ENCODE results near the gene FEZF2.

FEZF2 gene

DNA sequence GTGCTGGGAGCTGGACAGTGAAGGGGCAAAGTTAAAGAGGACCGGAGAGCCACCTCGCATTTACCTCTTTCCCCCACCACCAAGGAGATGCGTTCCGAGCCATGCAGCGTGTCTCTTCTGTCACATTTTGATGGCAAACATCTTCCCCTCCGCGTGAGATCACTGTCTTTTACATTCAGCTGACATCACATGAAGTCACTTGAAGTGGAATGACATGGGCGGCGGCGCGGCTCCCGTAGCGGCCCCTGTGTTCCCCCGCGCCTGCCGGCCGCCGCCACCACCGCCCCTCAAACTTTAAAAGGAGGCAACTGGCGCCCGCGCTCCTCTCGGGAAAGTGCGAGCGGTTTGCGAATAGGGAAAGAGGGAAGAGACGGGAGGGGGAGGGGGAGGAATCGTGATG is at the start of gene FEZF2:
TSS of gene FEZF2 (minus strand) at position 336 of the 400 bp plus-strand sequence. CDS start 682 bp downstream, outside the sequence.
- DNase-seq: no peak

DNA sequence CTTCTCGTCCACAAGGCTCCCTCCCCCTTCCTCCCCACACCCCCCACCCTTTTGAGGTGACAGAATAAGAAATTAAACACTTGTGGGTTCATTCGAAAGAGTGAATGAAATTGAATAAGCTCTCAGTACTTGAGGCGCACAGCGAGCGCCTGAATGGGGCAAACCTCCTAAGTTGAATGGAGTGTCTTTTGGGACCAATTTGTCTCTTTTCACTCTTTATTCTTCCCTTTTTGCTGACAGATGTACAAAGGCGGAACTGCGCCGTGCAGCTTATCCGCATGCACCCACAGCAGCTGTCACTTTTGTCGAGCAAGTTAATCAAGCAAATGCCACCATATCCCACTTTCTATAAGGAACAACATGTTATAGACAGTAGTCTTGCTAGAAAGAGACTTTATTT is 47.9 kb upstream of the FEZF2 start:
- no peak for DNase-seq

DNA sequence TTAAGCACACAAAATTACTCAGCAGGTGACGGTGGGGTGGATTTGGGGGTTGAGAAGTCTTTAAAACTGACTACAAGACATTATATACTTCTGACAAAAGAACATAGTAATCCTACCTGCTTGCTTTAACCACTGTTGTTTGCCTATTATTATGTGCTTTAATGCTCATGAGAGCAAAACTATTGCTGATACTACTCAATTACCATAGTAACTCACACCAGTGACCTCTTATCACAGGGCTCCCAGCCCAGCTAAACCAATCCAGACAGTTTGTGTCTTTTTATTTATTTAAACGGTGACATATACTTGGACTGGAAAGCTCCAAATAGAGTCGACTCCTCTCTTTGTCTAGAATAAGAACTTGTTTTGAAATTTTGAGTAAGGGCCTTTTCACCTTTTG is 42.8 kb upstream of the FEZF2 start:
- no peak for DNase-seq

DNA sequence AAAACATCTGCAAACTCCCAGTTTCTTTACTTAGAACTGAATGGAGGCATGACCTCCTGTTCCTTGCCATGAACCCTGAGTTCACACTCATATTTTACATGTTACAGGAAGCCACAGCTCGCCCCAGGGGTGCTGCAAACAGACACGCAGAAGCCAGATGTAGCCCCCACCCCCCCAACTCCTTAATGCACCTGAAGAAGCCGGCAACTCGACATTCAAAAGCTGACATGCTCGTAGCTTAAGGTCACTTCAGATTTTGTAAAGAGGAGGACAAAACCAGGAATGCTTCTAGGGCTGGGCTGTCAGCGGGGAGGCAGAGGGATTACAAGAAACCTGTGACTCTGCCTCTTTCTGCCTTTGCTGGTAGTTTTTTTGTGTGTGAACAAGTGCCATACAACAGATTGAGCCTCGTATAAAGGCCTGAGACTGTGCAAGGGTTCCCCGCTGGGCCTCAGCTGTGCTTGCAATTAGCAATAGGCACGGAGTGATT is 42.0 kb upstream of the FEZF2 start:
- DNase-seq: no peak

DNA sequence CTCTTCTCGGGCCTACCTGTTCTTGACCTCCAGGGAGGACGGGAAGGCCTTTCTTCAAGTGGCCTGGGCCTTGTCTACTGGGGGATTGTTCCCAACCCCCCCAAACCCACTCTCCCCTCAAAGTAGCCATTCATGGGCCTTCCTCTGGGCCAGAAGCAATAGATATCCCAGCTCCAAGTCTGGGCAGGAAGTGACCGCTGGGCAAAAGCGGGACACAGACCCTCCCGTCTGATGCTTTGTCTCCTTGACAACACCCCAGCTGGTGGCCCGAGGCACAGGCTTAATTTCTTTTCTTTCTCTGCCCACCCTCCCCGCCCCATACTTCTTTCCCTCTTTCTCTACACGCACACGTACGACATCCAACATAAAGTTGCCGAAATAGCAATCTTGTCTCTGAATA is 41.4 kb upstream of the FEZF2 start:
- DNase-seq: no peak

DNA sequence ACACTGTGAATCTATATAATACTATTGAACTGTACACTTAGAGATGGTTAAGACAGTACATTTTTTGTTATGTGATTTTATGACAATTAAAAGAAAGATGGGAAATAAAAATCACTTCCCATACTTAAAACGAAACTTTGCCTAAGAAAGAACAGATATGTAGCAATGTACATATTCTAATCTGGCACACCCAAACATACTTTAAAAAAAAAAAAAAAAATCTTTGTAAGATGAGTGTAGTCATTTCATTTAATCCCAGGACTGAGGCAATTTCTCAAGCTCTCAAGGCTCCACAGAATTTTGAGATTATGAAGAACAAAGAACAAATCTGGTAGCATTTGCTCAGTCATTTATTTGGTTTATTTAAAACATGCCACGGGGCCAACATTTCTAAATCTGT is 40.3 kb upstream of the FEZF2 start:
- DNase-seq: no peak

DNA sequence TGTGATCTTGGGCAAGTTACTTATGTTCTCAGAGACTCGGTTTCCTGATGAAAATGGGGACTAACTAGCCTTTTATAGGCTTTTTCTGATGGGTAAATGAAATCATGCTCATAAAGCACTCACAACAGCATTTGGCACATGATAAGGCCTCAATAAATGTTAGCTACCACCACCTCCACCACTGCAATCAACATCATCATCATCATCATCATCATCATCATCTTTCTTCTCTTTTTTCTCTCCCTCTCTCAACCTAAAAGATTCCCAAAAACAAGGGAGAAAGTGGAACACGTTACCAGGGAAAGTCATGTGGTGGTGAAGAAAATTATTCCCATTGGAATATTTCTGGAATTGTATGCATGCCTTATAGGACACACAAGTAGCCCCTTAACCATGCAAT is 33.6 kb upstream of the FEZF2 start:
- DNase-seq: no peak

DNA sequence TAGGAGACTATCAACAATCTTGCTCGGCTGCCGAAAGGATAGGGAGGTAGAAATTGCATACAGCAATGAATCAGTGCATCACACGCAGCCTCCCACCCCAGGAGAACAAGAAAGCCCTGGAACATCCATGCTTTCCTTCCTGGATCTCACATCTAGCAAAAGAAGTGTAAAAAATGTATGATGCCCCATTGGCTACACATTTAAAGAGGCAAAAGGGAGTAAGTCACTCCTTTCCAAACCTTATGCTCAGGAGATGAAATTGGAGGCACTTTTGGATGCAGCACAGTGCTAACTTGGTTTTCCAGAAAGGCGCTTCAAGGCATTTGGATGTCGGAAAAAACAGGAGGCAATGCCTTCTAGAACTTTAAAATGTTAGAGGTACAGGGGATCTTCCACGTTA is 32.2 kb upstream of the FEZF2 start:
- no peak for DNase-seq

DNA sequence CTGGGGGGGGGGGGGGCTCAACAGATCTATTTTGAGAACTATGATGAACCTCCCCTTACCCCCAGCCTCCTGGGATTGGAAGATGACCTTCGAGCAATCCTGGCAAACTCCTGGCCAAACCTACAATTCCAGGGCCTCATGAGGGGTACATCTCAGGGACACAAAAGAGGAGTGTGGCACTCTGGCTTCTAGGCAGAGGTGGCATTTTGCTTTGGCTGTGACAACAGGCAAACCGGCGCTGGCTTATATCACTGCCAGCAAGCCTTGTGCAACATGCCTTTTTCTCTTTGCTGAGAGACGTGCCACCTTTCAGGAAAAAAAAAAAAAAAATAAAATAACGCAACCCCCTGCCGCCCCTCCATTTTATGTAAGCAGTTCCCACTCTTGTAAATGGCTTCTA is 31.8 kb upstream of the FEZF2 start:
- no peak for DNase-seq

DNA sequence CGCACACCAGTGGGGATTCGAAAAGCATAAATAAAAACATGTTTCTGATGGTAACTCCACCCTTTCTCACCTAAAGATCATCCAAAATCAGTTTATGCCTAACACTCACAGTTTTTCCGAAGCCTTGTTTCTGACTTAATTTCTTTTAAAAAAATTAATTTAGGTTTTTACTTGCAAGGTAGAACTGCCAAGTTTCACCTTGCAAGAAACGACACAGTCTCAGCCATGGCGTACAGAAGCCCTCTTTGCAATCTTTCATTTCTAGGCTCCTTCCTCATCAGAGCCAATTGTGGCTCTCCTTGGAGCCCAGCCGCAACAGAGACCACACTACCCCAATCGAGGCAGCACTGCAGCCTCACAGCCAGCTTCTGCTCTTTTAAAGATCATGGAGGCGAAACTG is 31.0 kb upstream of the FEZF2 start:
- DNase-seq: no peak

DNA sequence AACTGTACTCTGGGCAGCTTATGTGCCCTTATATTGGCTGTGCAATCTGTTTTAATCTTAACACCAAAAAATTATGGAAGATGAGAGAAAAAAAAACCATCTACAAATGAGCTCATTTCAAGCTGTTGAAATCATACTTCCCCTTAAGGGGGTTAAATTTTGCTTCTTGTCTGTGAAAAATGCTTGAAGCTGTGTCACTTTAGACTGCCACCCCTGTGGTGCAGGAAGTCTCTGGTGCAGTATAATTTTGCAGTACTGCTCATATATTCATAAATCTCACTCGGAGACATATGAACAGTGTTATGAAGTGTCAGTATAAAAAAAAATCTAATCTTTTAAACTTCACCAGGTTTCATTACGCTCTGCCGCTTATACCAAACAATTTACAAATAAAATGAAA is 30.4 kb upstream of the FEZF2 start:
- DNase-seq: no peak

DNA sequence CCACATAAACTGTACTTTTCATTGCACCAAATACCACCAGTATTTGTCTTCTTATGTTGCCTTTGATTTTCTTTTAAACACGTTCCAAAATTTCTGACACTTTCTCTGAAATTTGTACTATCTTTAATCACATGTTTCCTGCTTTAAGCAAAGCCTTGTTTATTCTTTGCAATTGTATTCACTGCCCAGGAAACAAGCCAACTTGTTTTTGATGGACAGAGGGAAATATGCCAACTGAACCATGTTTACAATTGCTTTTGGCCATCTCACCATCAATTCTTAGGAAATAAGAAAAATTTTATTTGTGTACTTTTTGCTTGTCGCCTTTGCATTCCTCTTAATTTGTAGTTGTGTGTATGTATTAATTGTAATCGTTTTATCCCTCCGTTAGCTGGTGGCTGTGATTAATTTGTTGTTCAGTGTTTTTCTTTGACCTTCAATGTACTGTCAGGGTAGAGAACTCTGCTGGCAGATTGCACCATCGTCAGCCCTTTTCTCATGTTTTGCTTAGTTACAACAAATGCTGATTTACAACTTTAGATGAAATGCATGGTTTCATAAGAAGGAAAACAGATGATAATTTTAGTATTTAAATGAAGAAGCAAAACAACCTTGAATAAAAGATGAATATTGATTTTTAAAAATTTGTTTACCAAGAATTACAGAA is 19.4 kb upstream of the FEZF2 start:
- DNase-seq: no peak

DNA sequence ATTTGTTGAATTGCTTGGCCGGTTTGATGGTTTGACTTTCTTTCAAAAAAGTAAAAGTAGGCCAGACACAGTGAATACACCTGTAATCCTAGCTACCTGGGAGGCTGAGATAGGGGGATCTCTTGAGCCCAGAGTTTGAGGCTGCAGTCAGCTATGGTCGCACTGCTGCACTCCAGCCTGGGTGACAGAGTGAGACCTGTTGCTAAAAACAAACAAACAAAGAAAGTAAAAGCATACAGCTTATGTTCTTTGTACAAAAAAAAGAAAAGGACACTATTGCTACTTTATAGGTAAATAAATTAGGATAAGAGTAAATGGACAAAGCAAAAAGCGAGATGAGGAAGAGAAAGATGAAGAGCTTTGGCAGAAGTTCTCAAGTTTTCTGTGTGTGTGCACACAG is 13.9 kb upstream of the FEZF2 start:
- no peak for DNase-seq

DNA sequence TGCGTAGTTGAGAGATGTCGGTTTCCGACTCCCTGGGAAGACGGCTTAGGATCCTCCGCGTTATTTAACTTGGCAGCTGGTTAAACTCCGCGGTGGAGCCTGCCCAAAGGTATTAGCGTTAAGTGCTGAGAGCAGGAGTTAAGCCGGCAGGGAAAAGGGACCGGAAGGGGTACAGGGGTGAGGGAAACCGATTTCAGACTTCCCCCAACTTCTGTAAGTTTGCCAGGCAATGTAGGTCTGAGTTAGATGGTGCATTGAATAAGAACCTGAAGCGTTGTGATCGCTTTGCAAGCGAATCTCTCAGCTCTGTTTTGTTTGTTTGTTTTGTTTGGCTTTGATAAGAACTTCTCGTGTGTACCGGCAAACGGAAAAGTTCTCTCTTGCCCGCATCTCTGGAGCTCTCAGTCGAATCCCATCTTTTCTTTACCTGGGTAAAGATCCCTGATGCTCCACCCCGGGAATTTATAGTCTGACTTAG is 6.0 kb upstream of the FEZF2 start:
- DNase-seq: no peak

DNA sequence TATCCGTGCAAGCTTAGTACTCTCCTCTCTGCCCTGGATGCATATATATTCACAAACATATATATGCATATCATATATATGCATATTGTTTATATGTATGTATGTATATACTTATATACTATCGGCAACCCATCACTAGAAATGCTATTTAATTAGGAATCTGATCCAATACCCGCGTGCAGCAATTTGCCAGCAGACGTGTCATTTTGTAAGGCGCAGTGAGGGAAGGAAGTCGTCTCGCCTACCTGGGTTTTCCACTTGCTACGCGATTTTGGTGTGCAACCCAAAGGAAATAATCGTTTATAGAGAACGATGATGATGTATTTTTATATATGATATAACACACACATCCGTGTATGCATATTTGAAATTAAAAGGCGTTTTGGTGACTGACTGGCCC is 5.6 kb upstream of the FEZF2 start:
- no peak for DNase-seq

DNA sequence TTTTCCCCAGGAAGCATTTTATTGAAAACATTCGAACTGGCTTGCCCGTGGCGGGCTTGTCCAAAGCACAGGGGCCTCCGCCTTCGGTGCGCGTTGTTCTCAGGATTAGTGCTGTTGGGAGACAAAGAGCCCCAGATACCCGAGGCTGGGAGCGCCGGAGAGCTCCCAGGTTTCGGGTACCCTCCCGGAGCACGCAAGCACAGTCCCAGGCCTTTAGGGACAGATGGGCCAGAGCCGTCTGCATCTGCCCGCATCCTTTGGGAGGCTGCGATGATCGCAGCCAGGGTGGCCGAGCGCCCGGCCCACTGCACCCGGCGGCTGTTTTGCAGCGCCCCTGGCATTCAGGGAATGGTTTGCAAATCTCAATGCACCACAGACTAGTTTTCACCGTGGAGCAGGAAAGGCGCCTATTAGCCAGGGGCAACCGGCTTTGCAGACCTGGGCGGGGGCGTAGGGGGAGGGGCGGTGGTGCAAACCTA is 5.0 kb upstream of the FEZF2 start:
- no peak for DNase-seq

DNA sequence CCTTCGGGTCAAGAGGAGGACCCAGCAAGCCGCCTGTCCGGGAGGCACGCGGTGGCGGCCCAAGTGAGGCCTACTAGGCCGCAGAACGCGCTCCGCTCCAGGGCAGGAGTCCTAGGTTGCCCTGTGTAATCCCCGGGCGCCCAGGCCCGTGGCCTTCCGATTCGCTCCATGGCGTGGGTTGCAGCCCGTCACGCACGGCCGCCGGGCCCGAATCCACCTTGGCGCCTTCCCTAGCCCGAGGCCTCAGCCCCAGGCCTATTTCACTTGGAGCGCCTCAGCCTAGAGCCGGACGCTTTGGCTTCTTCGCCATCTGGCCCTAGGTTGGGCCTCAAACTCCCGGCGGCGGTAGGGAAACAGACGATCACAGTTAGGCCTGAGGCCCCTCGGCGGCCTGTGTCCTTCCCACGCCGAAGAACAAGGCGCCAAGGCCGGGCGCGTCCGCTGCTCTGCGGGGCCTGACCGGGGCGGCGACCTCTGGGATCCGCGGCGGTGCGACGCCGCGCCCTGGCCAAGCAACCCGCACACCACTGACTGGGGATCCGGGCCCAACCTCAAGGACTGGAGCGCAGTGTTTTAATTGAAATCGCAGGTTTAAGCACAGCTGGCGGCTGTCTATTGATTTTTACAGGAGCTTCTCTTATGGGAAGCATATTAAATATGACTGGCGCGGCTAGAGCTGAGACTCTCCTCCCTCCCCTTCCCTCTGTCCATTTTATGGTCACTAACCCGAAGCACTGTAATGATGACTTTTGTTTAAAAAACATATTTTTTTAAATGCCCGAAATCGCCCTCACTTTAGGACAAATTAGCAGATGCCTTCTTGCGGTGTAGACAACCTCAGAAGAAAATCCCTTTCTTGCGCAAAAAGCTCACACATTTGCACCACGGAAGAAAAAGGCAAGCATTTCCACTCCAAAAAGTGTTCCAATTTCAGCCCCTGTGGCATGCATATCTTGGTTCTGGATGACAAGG is 3.8 kb upstream of the FEZF2 start:
- DNase-seq: no peak

DNA sequence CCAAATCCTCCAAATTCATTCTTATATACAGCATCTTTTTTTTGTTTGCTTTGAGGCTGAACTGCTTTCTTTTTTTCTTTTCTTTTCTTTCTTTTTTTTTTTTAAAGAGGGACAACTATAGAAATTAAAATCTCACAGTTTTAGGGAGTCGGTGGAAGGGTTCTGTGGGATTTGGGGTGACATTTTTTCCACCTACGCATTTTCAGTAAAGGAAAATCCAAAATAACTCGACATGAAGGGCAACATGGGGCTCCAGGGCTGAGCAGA is 3.0 kb upstream of the FEZF2 start:
- no peak for DNase-seq

DNA sequence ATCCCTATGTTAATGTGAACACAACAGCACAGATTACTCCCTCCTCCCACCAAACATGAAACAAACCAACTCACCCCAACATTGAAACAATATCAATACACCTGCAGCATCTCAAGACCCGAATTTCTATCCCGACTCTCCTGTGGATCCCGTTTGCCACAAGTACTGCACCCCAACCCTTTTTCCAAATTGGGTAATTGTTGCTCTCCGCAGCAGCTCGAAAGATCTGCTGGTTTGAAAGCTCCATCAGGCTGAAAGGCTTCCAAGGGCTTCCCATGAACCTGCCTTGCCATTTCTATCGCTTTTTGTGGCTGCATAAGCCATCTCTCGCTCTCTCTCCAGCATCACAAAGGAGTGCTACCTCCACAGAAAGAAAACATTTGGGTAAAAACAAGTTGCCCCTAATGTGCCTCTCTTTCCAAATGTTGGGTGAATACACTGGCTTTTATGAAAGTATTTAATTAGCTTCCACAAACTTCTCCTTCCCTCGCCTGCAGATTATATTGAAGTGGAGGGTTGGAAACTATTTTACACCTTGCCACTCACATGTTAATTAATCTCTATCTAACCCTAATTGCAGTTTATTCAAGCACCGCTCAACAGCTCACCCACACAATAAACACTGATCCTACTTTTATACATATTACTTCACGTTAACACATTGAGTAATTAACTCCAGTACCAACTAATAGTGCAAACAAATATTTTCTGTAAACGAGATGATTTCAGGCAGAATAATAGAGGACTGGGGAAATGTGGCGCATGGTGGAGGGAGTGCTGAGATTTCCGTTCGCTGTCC is 2.5 kb upstream of the FEZF2 start:
- DNase-seq: no peak

DNA sequence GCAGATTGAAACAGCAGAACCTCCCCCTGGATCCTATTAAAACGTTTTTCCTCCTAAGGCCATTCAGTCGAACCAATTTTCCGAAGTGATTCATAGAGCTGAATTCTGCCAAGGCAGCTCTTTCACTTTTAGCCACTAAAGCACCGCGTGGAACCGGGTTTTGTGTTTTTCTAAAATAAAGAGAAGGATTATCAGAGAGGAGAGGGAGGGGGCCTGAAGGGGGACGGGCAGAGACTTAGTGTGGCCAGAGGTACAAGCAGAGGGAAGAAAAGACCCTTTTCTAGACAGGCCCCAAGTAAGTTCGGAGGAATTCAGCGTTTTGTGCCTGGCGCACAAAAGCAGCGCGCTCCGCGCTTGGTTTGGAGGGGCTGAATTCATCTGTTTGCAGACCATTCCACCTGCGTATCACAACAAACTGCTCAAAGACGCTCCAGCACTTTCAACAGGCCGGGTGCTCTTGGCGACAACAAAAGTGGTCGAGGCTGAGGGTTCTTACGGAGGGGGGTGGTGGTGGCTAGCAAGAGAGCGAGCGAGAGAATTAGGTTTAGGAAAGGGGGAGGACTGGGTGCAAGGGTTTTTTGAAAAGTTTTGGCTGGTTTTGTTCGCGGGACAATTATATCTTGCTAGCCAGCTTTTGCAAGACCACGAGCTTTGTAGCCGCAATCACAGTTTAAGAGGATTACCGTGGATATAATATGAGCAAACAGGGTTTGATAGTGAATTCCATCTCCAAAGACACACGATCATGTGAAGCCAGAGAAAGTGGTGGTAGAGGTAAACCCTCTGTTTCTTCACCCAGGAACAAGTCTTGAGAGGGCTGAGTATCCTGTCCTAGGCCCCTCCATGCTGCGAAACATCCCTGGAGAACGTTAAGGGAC is 1.2 kb upstream of the FEZF2 start:
- DNase-seq: no peak

DNA sequence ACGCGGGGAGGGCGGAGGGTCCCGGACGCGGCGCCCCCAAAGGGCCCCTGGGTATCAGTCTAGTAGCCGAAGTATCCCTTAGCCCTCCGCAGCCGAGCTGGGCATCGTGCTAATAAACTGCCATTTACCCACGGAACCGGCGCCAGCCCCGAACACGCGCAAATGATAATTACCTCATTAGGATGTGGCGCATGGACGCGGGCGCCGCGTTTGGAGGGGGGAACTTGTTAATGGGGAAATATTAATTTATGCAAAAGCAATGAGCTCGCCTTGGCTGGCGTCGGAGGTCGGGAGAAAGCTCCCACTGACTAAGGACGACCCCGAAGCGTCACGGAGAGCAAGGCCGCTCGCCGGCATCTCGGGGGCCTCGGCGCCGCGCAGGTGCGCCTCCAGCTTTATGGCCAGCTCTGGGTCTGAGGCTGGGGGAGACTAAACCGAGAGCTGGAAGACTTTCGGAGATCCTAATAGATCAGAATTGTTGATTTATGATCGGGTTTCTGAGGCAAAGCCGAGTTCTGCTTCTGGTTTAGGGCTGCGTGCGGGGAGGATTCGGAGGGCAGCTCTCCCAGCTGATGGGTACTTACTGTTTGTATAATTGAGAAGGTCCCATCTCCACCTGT is 474 bp upstream of the FEZF2 start:
- DNase-seq: no peak

DNA sequence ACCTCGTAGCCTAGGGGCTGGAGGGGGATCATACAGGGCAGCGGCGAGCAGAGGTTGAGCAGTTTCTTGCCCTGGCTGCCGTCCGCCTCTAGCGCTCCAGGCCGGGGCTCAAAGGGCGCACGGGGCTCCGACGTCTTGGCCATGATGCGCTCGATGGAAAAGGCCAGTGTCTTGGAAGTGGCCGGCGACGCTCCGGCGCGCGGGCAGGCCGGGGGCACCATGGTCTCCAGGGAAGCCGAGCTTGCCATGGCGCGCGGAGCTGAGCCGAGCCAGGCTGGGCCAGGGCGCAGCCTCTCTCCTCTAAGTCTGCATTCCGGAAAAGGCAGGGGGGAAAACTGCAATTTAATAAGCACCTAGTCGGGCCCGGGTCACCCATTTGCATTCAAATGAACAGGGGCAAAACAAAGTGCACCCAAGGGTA is 719 bp downstream of the FEZF2 start:
- DNase-seq: no peak

Measured in NCI-H510A treated with DMSO at 0.1 percent for 48 hours (cell line).